Panc1 (cell line): ENCODE results near the gene NTSR2. TPM values are rescaled to one million over a fixed set of nuclear protein-coding genes. Genes with fewer than 3 reads are reported as not detected.

ENCODE experiments used
- ATAC-seq: fragments of 200-7000 bp; cut with Tn5 transposase; 2 replicates; pipeline ENCODE4 v1.9.1; 2020; ENCODE audit warnings: mild to moderate bottlenecking, moderate library complexity
- BruUV-seq: library from RNA; stranded (reverse); fragments of 400-500 nt; replicated peaks from 2 replicates; lab custom pipeline; 2021; lab: Mats Ljungman, UMichigan
- CTCF ChIA-PET: fragments of 300-600 bp; sonication (Branson Sonifier 250); formaldehyde crosslinking; loops from one replicate; lab custom pipeline; 2022; ENCODE audit warnings: antibody characterized with exemption; lab: Charles Lee
- POLR2A ChIA-PET: fragments of 300-600 bp; sonication (Branson Sonifier 250); formaldehyde crosslinking; loops from one replicate; lab custom pipeline; 2022; ENCODE audit warnings: antibody characterized with exemption; lab: Charles Lee
- DNase-seq: peaks from one replicate; pipeline ENCODE4 v3.0.0-alpha.2; 2010; ENCODE audit warnings: low read depth, low spot score
- H3K27ac ChIP-seq: 2 replicates; pipeline ENCODE4 v1.5.1; 2011; ENCODE audit warnings: mild to moderate bottlenecking, low read length, inconsistent platforms
- H3K27me3 ChIP-seq: fragments of 200-500 bp; sonication (Bioruptor generic); 2 replicates; pipeline ENCODE4 v1.6.0; 2014; ENCODE audit warnings: low read length, inconsistent platforms; ENCODE audit not compliant: control insufficient read depth, insufficient read depth
- H3K36me3 ChIP-seq: fragments of 200-500 bp; sonication (Bioruptor generic); 2 replicates; pipeline ENCODE4 v1.5.1; 2014; ENCODE audit warnings: inconsistent platforms, mild to moderate bottlenecking, low read length, moderate library complexity; ENCODE audit not compliant: control insufficient read depth, insufficient read depth
- H3K4me1 ChIP-seq: 2 replicates; pipeline ENCODE4 v1.5.1; 2011; ENCODE audit warnings: inconsistent platforms, mild to moderate bottlenecking, low read length, moderate library complexity; ENCODE audit not compliant: control insufficient read depth, insufficient read depth
- H3K4me3 ChIP-seq, 2 experiments: 2 replicates each; pipeline ENCODE4 v1.5.1; 2011 to 2012; ENCODE audit warnings: low read depth in 2 of 2, low read length in 2 of 2, mild to moderate bottlenecking in 2 of 2, inconsistent platforms in 1 of 2, moderate library complexity in 1 of 2
- H3K9me3 ChIP-seq: fragments of 200-500 bp; sonication (Bioruptor generic); 2 replicates; pipeline ENCODE4 v1.5.1; 2014; ENCODE audit warnings: low read depth, mild to moderate bottlenecking, inconsistent platforms, low read length, moderate library complexity; ENCODE audit not compliant: control insufficient read depth, insufficient read depth
- CTCF ChIP-seq: fragments of 450-650 bp; IDR thresholded peaks from 2 replicates; pipeline ENCODE4 v1.5.1; 2017; ENCODE audit warnings: mild to moderate bottlenecking
- POLR2AphosphoS5 ChIP-seq: IDR thresholded peaks from 2 replicates; pipeline ENCODE4 v1.6.1; 2012; ENCODE audit warnings: mild to moderate bottlenecking, low read depth, low read length, moderate library complexity
- REST ChIP-seq, 2 experiments: IDR thresholded peaks; 2 replicates each; pipeline ENCODE4 v1.6.1; 2011 to 2012; ENCODE audit warnings: low read depth in 2 of 2, control low read depth in 1 of 2, low read length in 1 of 2, mild to moderate bottlenecking in 1 of 2, moderate library complexity in 1 of 2; ENCODE audit not compliant: insufficient read depth in 1 of 2
- SIN3A ChIP-seq: IDR thresholded peaks from 2 replicates; pipeline ENCODE4 v1.6.1; 2012; ENCODE audit warnings: low read depth, mild to moderate bottlenecking, low read length, moderate library complexity, borderline replicate concordance; ENCODE audit not compliant: insufficient read depth
- TCF7L2 ChIP-seq: IDR thresholded peaks from 2 replicates; pipeline ENCODE4 v1.6.1; 2011; ENCODE audit warnings: mild to moderate bottlenecking, low read depth, low read length, inconsistent platforms
- in situ Hi-C: cut with HindIII; loops from 2 replicates; pipeline ENCODE4 v1.10.0; 2016; ENCODE audit warnings: low sequenced_read_pairs, low pct_unique_long_range_greater_than_20kb
- intact Hi-C: fragments of 100-400 bp; cut with micrococcal nuclease; formaldehyde crosslinking; loops from one replicate; pipeline ENCODE4 v1.10.0; 2022; ENCODE audit not compliant: unreplicated experiment
- total RNA-seq: library from RNA; stranded (reverse); gene quantifications from one replicate; pipeline ENCODE4 v1.2.1, GENCODE V29; 2021; ENCODE audit not compliant: unreplicated experiment

NTSR2 gene
- total RNA-seq, 1 experiment from 2014 or later = 0.15 TPM

GRCh38 chr2:11711354-11711716 lies 41.3 kb upstream of the NTSR2 start:
- no peaks in the 10 kb centered on the region for H3K27me3 ChIP-seq
- DNase-seq = no peak
- intact Hi-C loops (no loop called here), in situ Hi-C loops (no loop called here)
- no peaks in the 10 kb centered on the region; the same call in 1 of the 2 replicates for H3K9me3 ChIP-seq
- TF ChIP-seq SIN3A (no peak), POLR2AphosphoS5 (no peak), TCF7L2 (no peak), REST (IDR thresholded peaks at IDR 0.05; ENCODE audit: insufficient read depth in 1 of 2, low read depth in 2 of 2, low read length in 1 of 2) (no peak), CTCF (no peak)
- no peak overlapping the region for H3K27ac ChIP-seq
- no peaks in the 10 kb centered on the region; the same call in 1 of the 2 replicates for H3K4me1 ChIP-seq
- BruUV-seq = no TSS peak
- ATAC-seq = no peak
- CTCF ChIA-PET = no interaction called here
- H3K36me3 ChIP-seq = no peaks in the 10 kb centered on the region
- POLR2A ChIA-PET = no interaction called here
- H3K4me3 ChIP-seq = no peak overlapping the region

- TF ChIP-seq TCF7L2 (no peak), CTCF (no peak), POLR2AphosphoS5 (no peak), SIN3A (no peak), REST (IDR thresholded peaks at IDR 0.05; ENCODE audit: insufficient read depth in 1 of 2, low read depth in 2 of 2, low read length in 1 of 2) (no peak)
- Histone ChIP-seq H3K4me3 (no peak overlapping the region), H3K36me3 (no peaks in the 10 kb centered on the region), H3K9me3 (no peaks in the 10 kb centered on the region; the same call in 1 of the 2 replicates), H3K4me1 (no peaks in the 10 kb centered on the region; the same call in 1 of the 2 replicates), H3K27me3 (no peaks in the 10 kb centered on the region), H3K27ac (no peak overlapping the region)
- CTCF ChIA-PET = no interaction called here
- intact Hi-C loops = no loop called here
- DNase-seq (no peak), ATAC-seq (no peak)
- no TSS peak for BruUV-seq
- in situ Hi-C loops = no loop called here
- POLR2A ChIA-PET = no interaction called here
Measured at GRCh38 chr2:11710632-11711353, 40.8 kb upstream of the NTSR2 start.
